SK-N-SH (cell line): ENCODE data around the gene SMCO4. TPM values are rescaled to one million over a fixed set of nuclear protein-coding genes. Genes with fewer than 3 reads are reported as not detected.

Source experiments
- CTCF ChIA-PET: fragments of 300-600, 350-600 bp; formaldehyde crosslinking; extraction: SDS; loops from one replicate; lab custom pipeline; 2021; lab: Yijun Ruan, JAX
- POLR2A ChIA-PET: fragments of 350-600 bp; sonication (Branson Sonifier 250); formaldehyde crosslinking; extraction: SDS; loops from one replicate; lab custom pipeline; 2020; ENCODE audit warnings: antibody characterized with exemption, inconsistent platforms; lab: Yijun Ruan, JAX
- DNase-seq: peaks from one replicate; pipeline ENCODE4 v3.0.0; 2012
- H2AFZ ChIP-seq: fragments of 200-600 bp; sonication (generic); 2 replicates; pipeline ENCODE4 v1.8.1; 2016; ENCODE audit warnings: antibody characterized with exemption, mild to moderate bottlenecking, low read depth
- H3F3A ChIP-seq: fragments of 200-600 bp; sonication (generic); replicated peaks from 2 replicates; pipeline ENCODE3; 2016; ENCODE audit warnings: antibody characterized with exemption, mild to moderate bottlenecking; ENCODE audit not compliant: insufficient read depth
- H3K27ac ChIP-seq, 2 experiments: fragments of 200-500 bp in 1 of 2; fragments of 200-600 bp in 1 of 2; sonication (Bioruptor generic) in 1 of 2; sonication (generic), shearing (Covaris generic) in 1 of 2; 2 replicates each; pipeline versions ENCODE4 v1.5.1 to v1.6.1; 2014 to 2016; ENCODE audit warnings: low read depth in 2 of 2, inconsistent platforms in 1 of 2, low read length in 1 of 2, mild to moderate bottlenecking in 1 of 2, mixed read lengths in 1 of 2
- H3K27me3 ChIP-seq: fragments of 200-600 bp; sonication (generic), shearing (Covaris generic); 2 replicates; pipeline ENCODE4 v1.6.1; 2016; ENCODE audit warnings: mixed run types; ENCODE audit not compliant: insufficient read depth
- H3K36me3 ChIP-seq, 2 experiments: fragments of 200-500 bp in 1 of 2; fragments of 200-600 bp in 1 of 2; sonication (Bioruptor generic) in 1 of 2; sonication (generic) in 1 of 2; replicated peaks in 1 of 2; 2 replicates each; pipeline versions ENCODE3 to v1.5.1; 2014 to 2016; ENCODE audit warnings: low read length in 1 of 2, mild to moderate bottlenecking in 1 of 2; ENCODE audit not compliant: insufficient read depth in 2 of 2, control insufficient read depth in 1 of 2
- H3K4me1 ChIP-seq, 2 experiments: fragments of 200-500 bp in 1 of 2; fragments of 200-600 bp in 1 of 2; sonication (Bioruptor generic) in 1 of 2; sonication (generic), shearing (Covaris generic) in 1 of 2; 2 replicates each; pipeline versions ENCODE4 v1.5.1 to v1.6.1; 2014 to 2016; ENCODE audit warnings: low read depth in 1 of 2, low read length in 1 of 2, mixed run types in 1 of 2; ENCODE audit not compliant: insufficient read depth in 2 of 2, control insufficient read depth in 1 of 2
- H3K4me2 ChIP-seq: fragments of 200-600 bp; sonication (generic), shearing (Covaris generic); 2 replicates; pipeline ENCODE4 v1.6.1; 2017; ENCODE audit warnings: mixed run types
- H3K4me3 ChIP-seq, 2 experiments: fragments of 200-500 bp in 1 of 2; fragments of 200-600 bp in 1 of 2; sonication (Bioruptor generic) in 1 of 2; sonication (generic), shearing (Covaris generic) in 1 of 2; 2 replicates each; pipeline versions ENCODE4 v1.5.1 to v1.8.1; 2014 to 2016; ENCODE audit warnings: low read depth in 2 of 2, inconsistent platforms in 1 of 2, low read length in 1 of 2, mild to moderate bottlenecking in 1 of 2, mixed read lengths in 1 of 2, moderate library complexity in 1 of 2
- H3K79me2 ChIP-seq: fragments of 200-600 bp; sonication (generic); 2 replicates; pipeline ENCODE4 v1.8.1; 2017; ENCODE audit warnings: mild to moderate bottlenecking; ENCODE audit not compliant: insufficient read depth
- H3K9ac ChIP-seq: fragments of 200-600 bp; sonication (generic); 2 replicates; pipeline ENCODE4 v1.6.1; 2017; ENCODE audit warnings: mixed run types
- H3K9me2 ChIP-seq: fragments of 200-600 bp; sonication (generic); 2 replicates; pipeline ENCODE4 v1.6.1; 2017; ENCODE audit warnings: mixed run types
- H3K9me3 ChIP-seq: fragments of 200-600 bp; sonication (generic); 2 replicates; pipeline ENCODE4 v1.6.1; 2017; ENCODE audit warnings: mixed run types, mild to moderate bottlenecking, moderate library complexity
- H4K20me1 ChIP-seq: fragments of 200-600 bp; sonication (generic); 2 replicates; pipeline ENCODE4 v1.6.1; 2017; ENCODE audit warnings: mild to moderate bottlenecking, mixed run types; ENCODE audit not compliant: insufficient read depth
- CHD2 ChIP-seq: fragments of 150-350 bp; IDR thresholded peaks from 2 replicates; pipeline ENCODE4 v1.6.1; 2018; ENCODE audit warnings: low read length; ENCODE audit not compliant: partially characterized antibody
- ELF1 ChIP-seq: IDR thresholded peaks from 2 replicates; pipeline ENCODE4 v1.4.0; 2012
- EZH2phosphoT487 ChIP-seq: fragments of 200-600 bp; sonication (generic); IDR thresholded peaks from 2 replicates; pipeline ENCODE4 v1.6.1; 2017; ENCODE audit warnings: low read depth, mixed run types, mild to moderate bottlenecking, antibody characterized with exemption, moderate library complexity, borderline replicate concordance
- FOSL2 ChIP-seq: IDR thresholded peaks from 2 replicates; pipeline ENCODE4 v1.4.0; 2012; ENCODE audit warnings: low read depth, mild to moderate bottlenecking, moderate library complexity, borderline replicate concordance
- FOXM1 ChIP-seq: IDR thresholded peaks from 2 replicates; pipeline ENCODE4 v1.4.0; 2012; ENCODE audit warnings: low read depth, mild to moderate bottlenecking
- GATA2 ChIP-seq: sonication (generic); formaldehyde crosslinking; IDR thresholded peaks from 2 replicates; pipeline ENCODE4 v1.5.0; 2020; ENCODE audit warnings: mild to moderate bottlenecking, missing genetic modification reagents
- JUND ChIP-seq: IDR thresholded peaks from 2 replicates; pipeline ENCODE4 v1.4.0; 2012
- MEF2A ChIP-seq: IDR thresholded peaks from 2 replicates; pipeline ENCODE4 v1.4.0; 2012; ENCODE audit warnings: low read depth, borderline replicate concordance
- NFIC ChIP-seq: IDR thresholded peaks from 2 replicates; pipeline ENCODE4 v1.4.0; 2012; ENCODE audit warnings: borderline replicate concordance
- POLR2AphosphoS5 ChIP-seq: IDR thresholded peaks from 2 replicates; pipeline ENCODE4 v1.6.1; 2012; ENCODE audit warnings: low read depth, low read length
- SIN3A ChIP-seq: IDR thresholded peaks from 2 replicates; pipeline ENCODE4 v1.6.1; 2012; ENCODE audit warnings: low read depth, mild to moderate bottlenecking, low read length, moderate library complexity, borderline replicate concordance
- SMC3 ChIP-seq: IDR thresholded peaks from 2 replicates; pipeline ENCODE4 v1.6.1; 2012; ENCODE audit warnings: low read depth, low read length, improper control_type of control experiment
- TAF1 ChIP-seq: IDR thresholded peaks from 2 replicates; pipeline ENCODE4 v1.6.1; 2012; ENCODE audit warnings: low read depth, mild to moderate bottlenecking, low read length, moderate library complexity, borderline replicate concordance
- TEAD4 ChIP-seq: IDR thresholded peaks from 2 replicates; pipeline ENCODE4 v1.4.0; 2012; ENCODE audit warnings: mild to moderate bottlenecking, borderline replicate concordance; ENCODE audit not compliant: insufficient read depth
- YY1 ChIP-seq: IDR thresholded peaks from 2 replicates; pipeline ENCODE4 v1.4.0; 2012; ENCODE audit warnings: low read depth, mild to moderate bottlenecking
- WGBS: methylation state at CpG from one replicate; pipeline ENCODE4 v1.1.6; 2017; ENCODE audit warnings: low lambda C conversion rate; 5-methylcytosine and 5-hydroxymethylcytosine counted together
- polyA plus RNA-seq, 3 experiments: library from polyadenylated mRNA; depleted of rRNA; stranded (reverse); fragments of >200 nt; gene quantifications; 2 replicates each; pipeline ENCODE4 v1.2.3, GENCODE V29; 2012
- TF ChIP-seq, protein P1 (sequence below): fragments of 150-350 bp; IDR thresholded peaks from 2 replicates; pipeline ENCODE4 v1.6.1; 2017; ENCODE audit warnings: antibody characterized with exemption, low read length, low read depth, borderline replicate concordance
- TF ChIP-seq, protein P2 (sequence below): IDR thresholded peaks from 2 replicates; pipeline ENCODE4 v1.4.0; 2012; ENCODE audit warnings: low read depth, borderline replicate concordance
- TF ChIP-seq, protein P3 (sequence below): IDR thresholded peaks from 2 replicates; pipeline ENCODE4 v1.6.1; 2012; ENCODE audit warnings: mild to moderate bottlenecking, low read depth, low read length, moderate library complexity
- TF ChIP-seq, protein P4 (sequence below): fragments of 200-600 bp; sonication (generic); IDR thresholded peaks from 2 replicates; pipeline ENCODE4 v1.6.1; 2017; ENCODE audit warnings: antibody characterized with exemption, mild to moderate bottlenecking, moderate library complexity

SMCO4 gene
- polyA plus RNA-seq, 1 of the 3 experiments (the other 2 are of a cell fraction): 9.0 TPM

DNA sequence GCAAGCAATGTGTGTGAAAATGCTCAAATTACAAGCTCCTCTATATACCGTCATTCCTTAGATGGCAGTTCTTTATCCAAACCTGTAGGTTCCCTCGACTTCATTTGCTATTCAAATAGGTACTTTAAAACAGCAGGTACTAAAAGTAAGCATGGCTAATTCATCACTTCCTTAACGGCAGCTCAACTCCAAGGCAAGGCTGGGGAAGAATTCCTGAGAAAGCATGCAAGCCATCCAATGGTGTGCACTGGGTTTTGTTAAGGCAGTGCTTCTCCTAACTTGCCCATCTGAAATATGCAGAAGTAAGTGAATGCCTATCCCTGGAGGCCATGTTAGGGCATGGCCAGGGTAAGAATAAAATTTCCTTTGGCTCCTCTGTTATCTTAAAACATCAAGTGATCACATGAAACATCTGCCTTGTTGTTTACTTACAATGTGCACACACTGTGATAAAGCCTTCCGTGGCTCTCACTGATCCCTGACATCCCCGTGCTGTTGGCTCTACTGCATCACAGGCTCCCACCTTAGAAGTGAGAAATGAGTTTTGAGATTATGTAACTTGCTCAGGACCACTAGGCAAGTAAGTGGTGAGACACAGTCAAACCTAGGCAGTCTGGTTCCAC lies 52.1 kb downstream of the SMCO4 start:
- ChIA-PET POLR2A (no interaction called here), CTCF (interaction anchor here (2.4 kb wide), 1 partner anchor 257 kb away, joined by 5 read pairs; no protein-coding TSS in a partner anchor)
- H3K27ac ChIP-seq: no peak overlapping the region
- H3K4me3 ChIP-seq: no peak overlapping the region
- H4K20me1 ChIP-seq: no peaks in the 10 kb centered on the region
- H3K9me3 ChIP-seq: no peaks in the 10 kb centered on the region
- H3K79me2 ChIP-seq: no peaks in the 10 kb centered on the region
- no peaks in the 10 kb centered on the region for H3K36me3 ChIP-seq
- 85% methylated on average over 5 of the region's 5 CpGs for WGBS
- DNase-seq: no peak
- no peak overlapping the region for H2AFZ ChIP-seq
- H3K9ac ChIP-seq: no peak overlapping the region
- no peaks in the 10 kb centered on the region for H3F3A ChIP-seq
- no peak for TF ChIP-seq SMC3
- no peak for TF ChIP-seq EZH2phosphoT487
- TF ChIP-seq GATA2 (CRISPR knock-in tag): no peak
- TF ChIP-seq, protein P1, sequence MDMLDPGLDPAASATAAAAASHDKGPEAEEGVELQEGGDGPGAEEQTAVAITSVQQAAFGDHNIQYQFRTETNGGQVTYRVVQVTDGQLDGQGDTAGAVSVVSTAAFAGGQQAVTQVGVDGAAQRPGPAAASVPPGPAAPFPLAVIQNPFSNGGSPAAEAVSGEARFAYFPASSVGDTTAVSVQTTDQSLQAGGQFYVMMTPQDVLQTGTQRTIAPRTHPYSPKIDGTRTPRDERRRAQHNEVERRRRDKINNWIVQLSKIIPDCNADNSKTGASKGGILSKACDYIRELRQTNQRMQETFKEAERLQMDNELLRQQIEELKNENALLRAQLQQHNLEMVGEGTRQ: no peak
- no peaks in the 10 kb centered on the region; a peak in 1 of 4 replicates for H3K4me1 ChIP-seq
- no peaks in the 10 kb centered on the region for H3K9me2 ChIP-seq
- no peaks in the 10 kb centered on the region for H3K27me3 ChIP-seq
- H3K4me2 ChIP-seq: no peak overlapping the region

DNA sequence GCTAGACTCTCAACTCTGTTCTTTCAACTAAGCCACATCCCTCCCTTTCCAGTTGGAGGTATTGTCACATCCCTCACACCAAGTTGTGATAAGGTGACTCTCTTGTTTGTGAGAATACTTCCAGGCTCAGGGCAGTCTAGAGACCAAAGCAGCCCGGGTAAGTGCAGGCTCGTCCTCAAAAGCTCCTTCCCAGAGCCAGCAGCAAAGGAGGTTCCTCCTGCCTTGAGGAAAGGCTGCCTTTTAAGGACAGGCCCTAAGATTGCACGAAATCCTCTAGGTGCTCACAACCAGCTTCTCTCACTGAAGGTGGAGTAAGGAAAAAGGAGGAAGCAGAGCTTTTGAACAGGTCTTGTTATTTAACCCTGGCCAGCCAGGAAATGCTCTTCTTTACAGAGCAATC lies 53.4 kb downstream of the SMCO4 start:
- Histone ChIP-seq H3K4me1 (peaks cover 0 to 3% of the 10 kb centered on the region in 2 experiments; a peak in 1 of 4 replicates), H3K27ac (no peak overlapping the region), H3K79me2 (no peaks in the 10 kb centered on the region), H3K4me3 (no peak overlapping the region), H3K9me2 (no peaks in the 10 kb centered on the region), H4K20me1 (no peaks in the 10 kb centered on the region), H3F3A (no peaks in the 10 kb centered on the region), H3K9ac (no peak overlapping the region), H3K36me3 (no peaks in the 10 kb centered on the region), H3K4me2 (no peak overlapping the region), H3K27me3 (no peaks in the 10 kb centered on the region), H3K9me3 (no peaks in the 10 kb centered on the region), H2AFZ (no peak overlapping the region)
- CTCF ChIA-PET: interaction anchor here (2.4 kb wide), 1 partner anchor 256 kb away, joined by 5 read pairs; no protein-coding TSS in a partner anchor
- no peak for DNase-seq
- POLR2A ChIA-PET: no interaction called here
- 65% methylated on average over 3 of the region's 3 CpGs for WGBS
- TF ChIP-seq, protein P1: no peak
- TF ChIP-seq GATA2 (CRISPR knock-in tag) (no peak), EZH2phosphoT487 (no peak), POLR2AphosphoS5 (no peak), JUND (no peak), MEF2A (no peak), YY1 (no peak), CHD2 (no peak), SMC3 (no peak), FOXM1 (no peak), SIN3A (no peak), ELF1 (no peak), TAF1 (no peak), FOSL2 (no peak), NFIC (no peak), TEAD4 (no peak)
- TF ChIP-seq, protein P2, sequence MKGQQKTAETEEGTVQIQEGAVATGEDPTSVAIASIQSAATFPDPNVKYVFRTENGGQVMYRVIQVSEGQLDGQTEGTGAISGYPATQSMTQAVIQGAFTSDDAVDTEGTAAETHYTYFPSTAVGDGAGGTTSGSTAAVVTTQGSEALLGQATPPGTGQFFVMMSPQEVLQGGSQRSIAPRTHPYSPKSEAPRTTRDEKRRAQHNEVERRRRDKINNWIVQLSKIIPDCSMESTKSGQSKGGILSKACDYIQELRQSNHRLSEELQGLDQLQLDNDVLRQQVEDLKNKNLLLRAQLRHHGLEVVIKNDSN: no peak
- TF ChIP-seq, protein P3, sequence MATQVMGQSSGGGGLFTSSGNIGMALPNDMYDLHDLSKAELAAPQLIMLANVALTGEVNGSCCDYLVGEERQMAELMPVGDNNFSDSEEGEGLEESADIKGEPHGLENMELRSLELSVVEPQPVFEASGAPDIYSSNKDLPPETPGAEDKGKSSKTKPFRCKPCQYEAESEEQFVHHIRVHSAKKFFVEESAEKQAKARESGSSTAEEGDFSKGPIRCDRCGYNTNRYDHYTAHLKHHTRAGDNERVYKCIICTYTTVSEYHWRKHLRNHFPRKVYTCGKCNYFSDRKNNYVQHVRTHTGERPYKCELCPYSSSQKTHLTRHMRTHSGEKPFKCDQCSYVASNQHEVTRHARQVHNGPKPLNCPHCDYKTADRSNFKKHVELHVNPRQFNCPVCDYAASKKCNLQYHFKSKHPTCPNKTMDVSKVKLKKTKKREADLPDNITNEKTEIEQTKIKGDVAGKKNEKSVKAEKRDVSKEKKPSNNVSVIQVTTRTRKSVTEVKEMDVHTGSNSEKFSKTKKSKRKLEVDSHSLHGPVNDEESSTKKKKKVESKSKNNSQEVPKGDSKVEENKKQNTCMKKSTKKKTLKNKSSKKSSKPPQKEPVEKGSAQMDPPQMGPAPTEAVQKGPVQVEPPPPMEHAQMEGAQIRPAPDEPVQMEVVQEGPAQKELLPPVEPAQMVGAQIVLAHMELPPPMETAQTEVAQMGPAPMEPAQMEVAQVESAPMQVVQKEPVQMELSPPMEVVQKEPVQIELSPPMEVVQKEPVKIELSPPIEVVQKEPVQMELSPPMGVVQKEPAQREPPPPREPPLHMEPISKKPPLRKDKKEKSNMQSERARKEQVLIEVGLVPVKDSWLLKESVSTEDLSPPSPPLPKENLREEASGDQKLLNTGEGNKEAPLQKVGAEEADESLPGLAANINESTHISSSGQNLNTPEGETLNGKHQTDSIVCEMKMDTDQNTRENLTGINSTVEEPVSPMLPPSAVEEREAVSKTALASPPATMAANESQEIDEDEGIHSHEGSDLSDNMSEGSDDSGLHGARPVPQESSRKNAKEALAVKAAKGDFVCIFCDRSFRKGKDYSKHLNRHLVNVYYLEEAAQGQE: no peak
- TF ChIP-seq, protein P4, sequence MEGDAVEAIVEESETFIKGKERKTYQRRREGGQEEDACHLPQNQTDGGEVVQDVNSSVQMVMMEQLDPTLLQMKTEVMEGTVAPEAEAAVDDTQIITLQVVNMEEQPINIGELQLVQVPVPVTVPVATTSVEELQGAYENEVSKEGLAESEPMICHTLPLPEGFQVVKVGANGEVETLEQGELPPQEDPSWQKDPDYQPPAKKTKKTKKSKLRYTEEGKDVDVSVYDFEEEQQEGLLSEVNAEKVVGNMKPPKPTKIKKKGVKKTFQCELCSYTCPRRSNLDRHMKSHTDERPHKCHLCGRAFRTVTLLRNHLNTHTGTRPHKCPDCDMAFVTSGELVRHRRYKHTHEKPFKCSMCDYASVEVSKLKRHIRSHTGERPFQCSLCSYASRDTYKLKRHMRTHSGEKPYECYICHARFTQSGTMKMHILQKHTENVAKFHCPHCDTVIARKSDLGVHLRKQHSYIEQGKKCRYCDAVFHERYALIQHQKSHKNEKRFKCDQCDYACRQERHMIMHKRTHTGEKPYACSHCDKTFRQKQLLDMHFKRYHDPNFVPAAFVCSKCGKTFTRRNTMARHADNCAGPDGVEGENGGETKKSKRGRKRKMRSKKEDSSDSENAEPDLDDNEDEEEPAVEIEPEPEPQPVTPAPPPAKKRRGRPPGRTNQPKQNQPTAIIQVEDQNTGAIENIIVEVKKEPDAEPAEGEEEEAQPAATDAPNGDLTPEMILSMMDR: no peak
